MV-4-11 (cell line): ENCODE data around the gene NLRP14.

Experiments used
- DNase-seq: peaks from one replicate; lab custom pipeline; 2025; lab: John Stamatoyannopoulos, UW

NLRP14 gene

GRCh38 chr11:7050191-7050590 is 29.9 kb downstream of the NLRP14 start:
- no peak for DNase-seq

- no peak for DNase-seq
Measured at GRCh38 chr11:7056828-7057513, 36.7 kb downstream of the NLRP14 start.

- no peak for DNase-seq
Measured at GRCh38 chr11:7057641-7058040, 37.4 kb downstream of the NLRP14 start.

GRCh38 chr11:7060868-7061267 is 40.6 kb downstream of the NLRP14 start:
- DNase-seq = no peak

- no peak for DNase-seq
Measured at GRCh38 chr11:7062534-7062933, 42.3 kb downstream of the NLRP14 start.

- DNase-seq = no peak
Measured at GRCh38 chr11:7072401-7073028, 52.2 kb downstream of the NLRP14 start.

GRCh38 chr11:7077101-7077500 is 56.8 kb downstream of the NLRP14 start:
- DNase-seq = no peak

GRCh38 chr11:7079545-7080135 is 59.4 kb downstream of the NLRP14 start:
- DNase-seq = no peak

- no peak for DNase-seq
Measured at GRCh38 chr11:7080900-7081299, 60.6 kb downstream of the NLRP14 start.

GRCh38 chr11:7081441-7081840 is 61.2 kb downstream of the NLRP14 start:
- DNase-seq = no peak

GRCh38 chr11:7088921-7089320 is 68.6 kb downstream of the NLRP14 start, which contains the start of gene RBMXL2:
Gene RBMXL2 (plus strand): TSS chr11:7088998. CDS start chr11:7089121, 123 bp downstream.
- no peak for DNase-seq

GRCh38 chr11:7089328-7090251 is 69.3 kb downstream of the NLRP14 start:
- no peak for DNase-seq

GRCh38 chr11:7098235-7098832 is 78.1 kb downstream of the NLRP14 start:
- DNase-seq = peak; percentile 17

- DNase-seq = no peak
Measured at GRCh38 chr11:7115780-7116179, 95.5 kb downstream of the NLRP14 start.

- no peak for DNase-seq
Measured at GRCh38 chr11:7116370-7116769, 96.1 kb downstream of the NLRP14 start.
